Fibroblast of lung (primary cell): Measurements from ENCODE around the gene KCNRG. TPM values are rescaled to one million over a fixed set of nuclear protein-coding genes. Genes with fewer than 3 reads are reported as not detected.
A peak's percentile ranks its signal among the peaks of the same experiment; 100 is the strongest.
"Not testable (repeated sequence)": the region's sequence is repeated elsewhere in the genome, so short reads cannot be mapped to it uniquely, and the experiment has no call there.

Source experiments
- DNase-seq, 2 donors: peaks; one replicate each; pipeline versions ENCODE4 v3.0.0 to v3.0.0-alpha.2; 2010; ENCODE audit warnings: low read depth in 2 of 2
- H2AFZ ChIP-seq: 2 replicates; pipeline ENCODE4 v1.5.1; 2012; ENCODE audit warnings: low read length, control low read depth, inconsistent platforms
- H3K27ac ChIP-seq: 2 replicates; pipeline ENCODE4 v1.5.1; 2011; ENCODE audit warnings: low read length, control low read depth; ENCODE audit not compliant: insufficient read depth
- H3K27me3 ChIP-seq: 2 replicates; pipeline ENCODE4 v1.5.1; 2011; ENCODE audit warnings: mild to moderate bottlenecking, low read length; ENCODE audit not compliant: control insufficient read depth, insufficient read depth
- H3K36me3 ChIP-seq: 2 replicates; pipeline ENCODE4 v1.5.1; 2011; ENCODE audit warnings: low read length; ENCODE audit not compliant: control insufficient read depth, insufficient read depth
- H3K4me1 ChIP-seq: 2 replicates; pipeline ENCODE4 v1.5.1; 2011; ENCODE audit warnings: low read length; ENCODE audit not compliant: control insufficient read depth, insufficient read depth; ENCODE audit errors: extremely low read depth
- H3K4me2 ChIP-seq: 2 replicates; pipeline ENCODE4 v1.5.1; 2011; ENCODE audit warnings: low read length, control low read depth; ENCODE audit not compliant: insufficient read depth; ENCODE audit errors: extremely low read depth
- H3K4me3 ChIP-seq, 4 experiments: fragments of 200-600 bp in 1 of 4; sonication (generic) in 1 of 4; replicated peaks in 1 of 4; 2 replicates each; pipeline ENCODE4 v1.5.1; 2011 to 2016; ENCODE audit warnings: low read length in 4 of 4, low read depth in 3 of 4, mild to moderate bottlenecking in 3 of 4, control low read depth in 2 of 4, inconsistent platforms in 1 of 4, mixed read lengths in 1 of 4; ENCODE audit not compliant: insufficient read depth in 1 of 4; ENCODE audit errors: control extremely low read depth in 1 of 4
- H3K79me2 ChIP-seq: 2 replicates; pipeline ENCODE4 v1.5.1; 2012; ENCODE audit warnings: mild to moderate bottlenecking, low read length, inconsistent platforms; ENCODE audit not compliant: control insufficient read depth, insufficient read depth
- H3K9ac ChIP-seq: 2 replicates; pipeline ENCODE4 v1.5.1; 2011; ENCODE audit warnings: mild to moderate bottlenecking, low read length, control low read depth; ENCODE audit not compliant: insufficient read depth
- H3K9me3 ChIP-seq: 2 replicates; pipeline ENCODE4 v1.5.1; 2012; ENCODE audit warnings: low read depth, low read length; ENCODE audit not compliant: control insufficient read depth, insufficient read depth
- H4K20me1 ChIP-seq: 2 replicates; pipeline ENCODE4 v1.5.1; 2011; ENCODE audit warnings: low read length; ENCODE audit not compliant: control insufficient read depth, insufficient read depth; ENCODE audit errors: extremely low read depth
- CTCF ChIP-seq, 2 donors: IDR thresholded peaks in 1 of 2; conservative IDR thresholded peaks in 1 of 2; 1 replicate in 1 of 2; 2 replicates in 1 of 2; pipeline ENCODE4 v1.5.1; 2011 to 2012; ENCODE audit warnings: low read length in 2 of 2, control low read depth in 1 of 2, inconsistent platforms in 1 of 2, low read depth in 1 of 2, mild to moderate bottlenecking in 1 of 2
- EZH2 ChIP-seq: IDR thresholded peaks from 2 replicates; pipeline ENCODE4 v1.5.1; 2012; ENCODE audit warnings: low read length, control low read depth, mild to moderate bottlenecking; ENCODE audit errors: missing control alignments
- polyA plus RNA-seq, 2 donors: library from polyadenylated mRNA; depleted of rRNA in 1 of 2; stranded (reverse) in 1 of 2; unstranded in 1 of 2; fragments of >200 nt; gene quantifications; 2 replicates each; pipeline ENCODE4 v1.2.1, GENCODE V29; 2011 to 2012; ENCODE audit warnings: missing spikeins in 1 of 2
- total RNA-seq: library from RNA; depleted of rRNA; stranded (reverse); fragments of >200 nt; gene quantifications from 2 replicates; pipeline ENCODE4 v1.2.1, GENCODE V29; 2014

Gene KCNRG
- total and polyA plus RNA-seq, 2 donors (not counting 1 experiment from before 2014, with no cell fraction given), result 2.0 to 7.4 TPM

DNA sequence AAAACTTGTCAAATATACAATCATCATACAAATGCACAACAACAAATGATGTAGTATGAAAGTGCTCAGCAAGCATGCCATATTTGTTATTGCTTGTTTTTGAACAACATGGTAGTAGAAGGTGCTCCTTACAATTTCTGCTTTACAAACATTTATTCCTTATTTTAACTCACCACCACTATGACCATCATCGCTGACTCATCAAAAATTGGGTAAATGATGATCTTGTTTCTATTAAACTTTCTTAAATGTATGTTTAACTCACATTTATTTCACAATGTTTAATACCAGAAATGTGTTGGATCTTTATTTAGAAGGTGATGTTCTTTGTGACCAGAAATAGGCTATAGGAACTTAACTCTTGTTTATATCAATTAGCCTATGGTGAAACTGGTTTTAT lies 45.5 kb downstream of the KCNRG start:
- no peaks in the 10 kb centered on the region for H3K9me3 ChIP-seq
- no peak overlapping the region for H2AFZ ChIP-seq
- H3K4me1 ChIP-seq, result no peaks in the 10 kb centered on the region
- peaks cover 3% of the 10 kb centered on the region for H3K36me3 ChIP-seq
- no peak overlapping the region for H3K27ac ChIP-seq
- H3K27me3 ChIP-seq, result no peaks in the 10 kb centered on the region
- no peak overlapping the region for H3K4me2 ChIP-seq
- peaks cover 61% of the 10 kb centered on the region for H3K79me2 ChIP-seq
- peak in 1 of 2 donors; percentile 27 for DNase-seq
- H3K4me3 ChIP-seq, result no peak overlapping the region
- H3K9ac ChIP-seq, result no peak overlapping the region
- H4K20me1 ChIP-seq, result no peaks in the 10 kb centered on the region
- TF ChIP-seq EZH2 (no peak), CTCF (conservative IDR thresholded peaks at IDR 0.05 in 1 of 2, IDR thresholded peaks at IDR 0.05 in 1 of 2; ENCODE audit: low read depth in 1 of 2, low read length in 2 of 2) (no peak)

DNA sequence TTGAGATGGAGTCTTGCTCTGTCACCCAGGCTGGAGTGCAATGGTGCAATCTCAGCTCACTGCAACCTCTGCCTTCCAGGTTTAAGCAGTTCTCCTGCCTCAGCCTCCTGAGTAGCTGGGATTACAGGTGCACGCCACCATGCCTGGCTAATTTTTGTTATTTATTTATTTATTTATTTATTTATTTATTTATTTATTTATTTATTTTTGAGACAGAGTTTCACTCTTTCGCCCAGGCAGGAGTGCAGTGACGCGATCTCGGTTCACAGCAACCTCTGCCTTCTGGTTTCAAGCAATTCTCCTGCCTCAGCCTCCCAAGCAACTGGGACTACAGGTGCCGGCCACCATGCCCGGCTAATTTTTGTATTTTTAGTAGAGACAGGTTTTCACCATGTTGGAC lies 47.1 kb downstream of the KCNRG start:
- not testable (repeated sequence) for H3K4me2 ChIP-seq, H2AFZ ChIP-seq, H4K20me1 ChIP-seq, H3K9ac ChIP-seq, DNase-seq, H3K9me3 ChIP-seq, H3K27ac ChIP-seq, H3K36me3 ChIP-seq, H3K27me3 ChIP-seq, H3K4me3 ChIP-seq, H3K4me1 ChIP-seq
- peaks cover 64% of the 10 kb centered on the region for H3K79me2 ChIP-seq

GRCh38 chr13:50065712-50066111 lies 50.5 kb downstream of the KCNRG start:
- Histone ChIP-seq H3K79me2 (peaks cover 80% of the 10 kb centered on the region), H3K27ac (no peak overlapping the region), H4K20me1 (no peaks in the 10 kb centered on the region), H3K9me3 (no peaks in the 10 kb centered on the region), H3K36me3 (peaks cover 4% of the 10 kb centered on the region), H3K4me1 (no peaks in the 10 kb centered on the region), H3K4me2 (no peak overlapping the region), H3K9ac (no peak overlapping the region), H3K4me3 (no peak overlapping the region), H2AFZ (no peak overlapping the region), H3K27me3 (no peaks in the 10 kb centered on the region)
- no peak for DNase-seq
- TF ChIP-seq CTCF (conservative IDR thresholded peaks at IDR 0.05 in 1 of 2, IDR thresholded peaks at IDR 0.05 in 1 of 2; ENCODE audit: low read depth in 1 of 2, low read length in 2 of 2) (no peak), EZH2 (no peak)
